Caco-2 (cell line): ENCODE results near the gene ANKAR. TPM values are rescaled to one million over a fixed set of nuclear protein-coding genes. Genes with fewer than 3 reads are reported as not detected.

ENCODE experiments used
- BruUV-seq: library from RNA; stranded (reverse); fragments of 400-500 nt; replicated peaks from 2 replicates; lab custom pipeline; 2021; lab: Mats Ljungman, UMichigan
- CTCF ChIA-PET: fragments of 300-600 bp; sonication (Branson Sonifier 250); formaldehyde crosslinking; loops from one replicate; lab custom pipeline; 2022; ENCODE audit warnings: antibody characterized with exemption; lab: Charles Lee
- POLR2A ChIA-PET: fragments of 300-600 bp; sonication (Branson Sonifier 250); formaldehyde crosslinking; loops from one replicate; lab custom pipeline; 2022; ENCODE audit warnings: antibody characterized with exemption; lab: Charles Lee
- DNase-seq, 2 experiments: peaks; one replicate each; pipeline versions ENCODE4 v3.0.0 to v3.0.0-alpha.2; 2020 to 2022
- H3K27me3 ChIP-seq: replicated peaks from 2 replicates; pipeline ENCODE4 v1.6.0; 2011; ENCODE audit warnings: low read length; ENCODE audit not compliant: control insufficient read depth, insufficient read depth
- H3K36me3 ChIP-seq: 2 replicates; pipeline ENCODE4 v1.5.1; 2011; ENCODE audit warnings: low read length; ENCODE audit not compliant: control insufficient read depth, insufficient read depth
- H3K4me1 ChIP-seq: fragments of 250-450 bp; sonication (Bioruptor Pico); 2 replicates; pipeline ENCODE4 v1.5.1; 2020; ENCODE audit warnings: mild to moderate bottlenecking
- H3K4me3 ChIP-seq: 2 replicates; pipeline ENCODE4 v1.5.1; 2011; ENCODE audit warnings: low read depth, mild to moderate bottlenecking, control low read depth, low read length
- H3K9me3 ChIP-seq: fragments of 250-450 bp; sonication (Bioruptor Pico); 2 replicates; pipeline ENCODE4 v1.5.1; 2020; ENCODE audit warnings: mild to moderate bottlenecking, moderate library complexity
- H3K27ac Mint-ChIP-seq: one replicate; pipeline ENCODE4 v1.8.0; 2022; ENCODE audit warnings: mixed read lengths; ENCODE audit not compliant: unreplicated experiment
- H3K27me3 Mint-ChIP-seq: one replicate; pipeline ENCODE4 v1.8.0; 2022; ENCODE audit warnings: mixed read lengths; ENCODE audit not compliant: insufficient read depth, unreplicated experiment
- H3K36me3 Mint-ChIP-seq: one replicate; pipeline ENCODE4 v1.8.0; 2022; ENCODE audit warnings: mild to moderate bottlenecking, mixed read lengths; ENCODE audit not compliant: insufficient read depth, unreplicated experiment
- H3K4me1 Mint-ChIP-seq: one replicate; pipeline ENCODE4 v1.8.0; 2022; ENCODE audit warnings: low read depth, mixed read lengths; ENCODE audit not compliant: unreplicated experiment
- H3K4me3 Mint-ChIP-seq: one replicate; pipeline ENCODE4 v1.8.0; 2022; ENCODE audit warnings: mild to moderate bottlenecking, moderate library complexity, mixed read lengths; ENCODE audit not compliant: unreplicated experiment
- H3K9me3 Mint-ChIP-seq: one replicate; pipeline ENCODE4 v1.8.0; 2022; ENCODE audit warnings: mixed read lengths; ENCODE audit not compliant: unreplicated experiment
- CTCF ChIP-seq, 2 experiments: fragments of 200-600 bp in 1 of 2; IDR thresholded peaks; 1 replicate in 1 of 2; 2 replicates in 1 of 2; pipeline versions ENCODE4 v1.5.1 to v1.8.0; 2011 to 2022; ENCODE audit warnings: antibody characterized with exemption in 1 of 2, control low read depth in 1 of 2, inconsistent platforms in 1 of 2, low read depth in 1 of 2, low read length in 1 of 2, mild to moderate bottlenecking in 1 of 2, moderate library complexity in 1 of 2; ENCODE audit not compliant: insufficient read depth in 1 of 2, severe bottlenecking in 1 of 2, unreplicated experiment in 1 of 2
- intact Hi-C: fragments of 100-400 bp; cut with micrococcal nuclease; formaldehyde crosslinking; loops from one replicate; pipeline ENCODE4 v1.10.0; 2022; ENCODE audit not compliant: unreplicated experiment
- total RNA-seq: library from RNA; stranded (reverse); gene quantifications from 2 replicates; pipeline ENCODE4 v1.2.3, GENCODE V29; 2022

The ANKAR gene
- total RNA-seq, 1 experiment from 2014 or later: 4.7 TPM

DNA sequence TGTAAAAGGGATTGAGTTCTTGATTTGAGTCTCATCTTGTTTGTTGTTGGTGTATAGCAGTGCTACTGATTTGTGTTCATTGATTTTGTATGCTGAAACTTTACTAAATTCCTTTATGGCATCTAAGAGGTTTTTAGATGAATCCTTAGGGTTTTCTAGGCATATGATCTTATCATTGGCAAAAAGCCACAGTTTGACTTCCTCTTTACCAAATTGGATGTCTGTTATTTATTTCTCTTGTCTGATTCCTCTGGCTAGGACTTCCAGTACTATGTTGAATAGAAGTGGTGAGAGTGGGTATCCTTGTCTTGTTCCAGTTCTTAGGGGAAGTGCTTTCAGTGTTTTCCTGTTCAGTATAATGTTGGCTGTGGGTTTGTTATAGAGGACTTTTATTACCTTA lies 4.8 kb downstream of the ANKAR start:
- Histone ChIP-seq H3K4me1 (no peaks in the 10 kb centered on the region), H3K9me3 (peaks cover 9% of the 10 kb centered on the region; the same call in 1 of the 2 replicates), H3K36me3 (no peaks in the 10 kb centered on the region), H3K4me3 (no peak overlapping the region), H3K27me3 (no peaks in the 10 kb centered on the region)
- Mint-ChIP-seq H3K9me3 (peaks cover 12% of the 10 kb centered on the region), H3K27ac (no peak overlapping the region), H3K4me3 (no peak overlapping the region), H3K4me1 (no peaks in the 10 kb centered on the region), H3K27me3 (no peaks in the 10 kb centered on the region), H3K36me3 (peaks cover 6% of the 10 kb centered on the region)
- no TSS peak for BruUV-seq
- no peak for DNase-seq
- no peak for TF ChIP-seq CTCF (IDR thresholded peaks at IDR 0.05; ENCODE audit: insufficient read depth in 1 of 2, low read depth in 1 of 2, low read length in 1 of 2, severe bottlenecking in 1 of 2, unreplicated experiment in 1 of 2)
- intact Hi-C loops: no loop called here
- ChIA-PET POLR2A (no interaction called here), CTCF (no interaction called here)

GRCh38 chr2:189681203-189681602 lies 6.7 kb downstream of the ANKAR start:
- no peaks in the 10 kb centered on the region for H3K4me1 Mint-ChIP-seq
- Histone ChIP-seq H3K36me3 (no peaks in the 10 kb centered on the region), H3K4me1 (no peaks in the 10 kb centered on the region), H3K27me3 (no peaks in the 10 kb centered on the region), H3K4me3 (no peak overlapping the region), H3K9me3 (peaks cover 9% of the 10 kb centered on the region; the same call in 1 of the 2 replicates)
- TF ChIP-seq CTCF (IDR thresholded peaks at IDR 0.05; ENCODE audit: insufficient read depth in 1 of 2, low read depth in 1 of 2, low read length in 1 of 2, severe bottlenecking in 1 of 2, unreplicated experiment in 1 of 2): no peak
- H3K36me3 Mint-ChIP-seq: peaks cover 6% of the 10 kb centered on the region
- BruUV-seq: no TSS peak
- H3K27me3 Mint-ChIP-seq: no peaks in the 10 kb centered on the region
- DNase-seq: no peak
- peaks cover 12% of the 10 kb centered on the region for H3K9me3 Mint-ChIP-seq
- intact Hi-C loops: no loop called here
- no peak overlapping the region for H3K4me3 Mint-ChIP-seq
- POLR2A ChIA-PET: no interaction called here
- H3K27ac Mint-ChIP-seq: no peak overlapping the region
- CTCF ChIA-PET: no interaction called here

GRCh38 chr2:189681903-189682302 lies 7.4 kb downstream of the ANKAR start:
- peaks cover 6% of the 10 kb centered on the region for H3K36me3 Mint-ChIP-seq
- ChIA-PET CTCF (no interaction called here), POLR2A (no interaction called here)
- Histone ChIP-seq H3K4me3 (no peak overlapping the region), H3K36me3 (no peaks in the 10 kb centered on the region), H3K27me3 (no peaks in the 10 kb centered on the region), H3K9me3 (peaks cover 9% of the 10 kb centered on the region; the same call in 1 of the 2 replicates), H3K4me1 (no peaks in the 10 kb centered on the region)
- H3K9me3 Mint-ChIP-seq: peaks cover 12% of the 10 kb centered on the region
- H3K27me3 Mint-ChIP-seq: no peaks in the 10 kb centered on the region
- no peak for TF ChIP-seq CTCF (IDR thresholded peaks at IDR 0.05; ENCODE audit: insufficient read depth in 1 of 2, low read depth in 1 of 2, low read length in 1 of 2, severe bottlenecking in 1 of 2, unreplicated experiment in 1 of 2)
- no peak for DNase-seq
- H3K4me3 Mint-ChIP-seq: no peak overlapping the region
- no peaks in the 10 kb centered on the region for H3K4me1 Mint-ChIP-seq
- BruUV-seq: no TSS peak
- intact Hi-C loops: no loop called here
- H3K27ac Mint-ChIP-seq: no peak overlapping the region
